ENCODE data around the gene CRBN. TPM values are rescaled to one million over a fixed set of nuclear protein-coding genes. Genes with fewer than 3 reads are reported as not detected.
A peak's percentile ranks its signal among the peaks of the same experiment; 100 is the strongest.

CRBN gene
- total RNA-seq, 1 donor from 2014 or later, result 47.8 TPM

DNA sequence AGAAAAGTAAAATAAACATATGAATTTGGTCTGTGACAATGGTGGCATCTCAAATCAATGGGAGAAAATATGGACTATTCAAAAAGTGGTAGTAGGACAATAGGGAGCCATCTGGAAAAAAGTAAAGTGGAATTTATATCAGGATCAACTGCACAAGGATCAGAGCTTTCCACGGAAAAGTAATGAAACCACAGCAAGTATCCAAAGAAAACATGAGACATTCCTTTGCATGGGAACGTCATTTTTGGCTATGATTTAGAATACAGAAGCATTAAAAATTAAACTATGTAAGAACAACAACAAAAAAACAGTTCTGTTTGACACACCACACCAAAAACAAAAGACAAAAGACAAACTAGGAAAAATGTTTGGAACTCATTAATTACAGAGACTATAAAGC is 18.7 kb downstream of the CRBN start:
- Mint-ChIP-seq H3K4me1 (ENCODE audit: unreplicated experiment) (no peaks in the 10 kb centered on the region), H3K27ac (ENCODE audit: unreplicated experiment) (no peak overlapping the region), H3K9me3 (ENCODE audit: unreplicated experiment) (no peaks in the 10 kb centered on the region), H3K27me3 (ENCODE audit: unreplicated experiment) (no peaks in the 10 kb centered on the region), H3K36me3 (ENCODE audit: low read depth, unreplicated experiment) (peaks cover 35% of the 10 kb centered on the region), H3K4me3 (ENCODE audit: unreplicated experiment) (no peak overlapping the region)
- TF ChIP-seq, protein P1, sequence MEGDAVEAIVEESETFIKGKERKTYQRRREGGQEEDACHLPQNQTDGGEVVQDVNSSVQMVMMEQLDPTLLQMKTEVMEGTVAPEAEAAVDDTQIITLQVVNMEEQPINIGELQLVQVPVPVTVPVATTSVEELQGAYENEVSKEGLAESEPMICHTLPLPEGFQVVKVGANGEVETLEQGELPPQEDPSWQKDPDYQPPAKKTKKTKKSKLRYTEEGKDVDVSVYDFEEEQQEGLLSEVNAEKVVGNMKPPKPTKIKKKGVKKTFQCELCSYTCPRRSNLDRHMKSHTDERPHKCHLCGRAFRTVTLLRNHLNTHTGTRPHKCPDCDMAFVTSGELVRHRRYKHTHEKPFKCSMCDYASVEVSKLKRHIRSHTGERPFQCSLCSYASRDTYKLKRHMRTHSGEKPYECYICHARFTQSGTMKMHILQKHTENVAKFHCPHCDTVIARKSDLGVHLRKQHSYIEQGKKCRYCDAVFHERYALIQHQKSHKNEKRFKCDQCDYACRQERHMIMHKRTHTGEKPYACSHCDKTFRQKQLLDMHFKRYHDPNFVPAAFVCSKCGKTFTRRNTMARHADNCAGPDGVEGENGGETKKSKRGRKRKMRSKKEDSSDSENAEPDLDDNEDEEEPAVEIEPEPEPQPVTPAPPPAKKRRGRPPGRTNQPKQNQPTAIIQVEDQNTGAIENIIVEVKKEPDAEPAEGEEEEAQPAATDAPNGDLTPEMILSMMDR (IDR thresholded peaks at IDR 0.05; ENCODE audit: unreplicated experiment), result no peak
- no peak for DNase-seq (ENCODE audit: low spot score)

DNA sequence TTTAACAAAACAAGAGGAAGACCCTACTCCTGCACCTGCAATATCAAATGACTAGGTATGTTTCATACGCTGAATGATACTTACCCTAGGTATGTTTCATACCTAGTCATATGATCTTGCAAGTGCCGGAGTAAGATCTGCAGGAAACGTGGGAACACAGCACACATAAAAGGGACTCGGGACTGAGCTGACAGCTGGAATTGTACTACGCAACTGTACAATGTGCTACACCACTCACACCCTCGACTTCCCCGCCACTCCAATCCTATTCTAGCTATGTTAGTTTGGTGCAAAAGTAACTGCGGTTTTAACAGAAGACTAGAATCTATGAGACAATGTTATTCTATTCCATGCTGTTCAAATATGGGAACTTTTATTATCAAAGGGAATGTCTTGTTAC is 22.0 kb downstream of the CRBN start:
- H3K27ac Mint-ChIP-seq (ENCODE audit: unreplicated experiment), result no peak overlapping the region
- TF ChIP-seq, protein P1 (IDR thresholded peaks at IDR 0.05; ENCODE audit: unreplicated experiment), result no peak
- no peak overlapping the region for H3K4me3 Mint-ChIP-seq (ENCODE audit: unreplicated experiment)

DNA sequence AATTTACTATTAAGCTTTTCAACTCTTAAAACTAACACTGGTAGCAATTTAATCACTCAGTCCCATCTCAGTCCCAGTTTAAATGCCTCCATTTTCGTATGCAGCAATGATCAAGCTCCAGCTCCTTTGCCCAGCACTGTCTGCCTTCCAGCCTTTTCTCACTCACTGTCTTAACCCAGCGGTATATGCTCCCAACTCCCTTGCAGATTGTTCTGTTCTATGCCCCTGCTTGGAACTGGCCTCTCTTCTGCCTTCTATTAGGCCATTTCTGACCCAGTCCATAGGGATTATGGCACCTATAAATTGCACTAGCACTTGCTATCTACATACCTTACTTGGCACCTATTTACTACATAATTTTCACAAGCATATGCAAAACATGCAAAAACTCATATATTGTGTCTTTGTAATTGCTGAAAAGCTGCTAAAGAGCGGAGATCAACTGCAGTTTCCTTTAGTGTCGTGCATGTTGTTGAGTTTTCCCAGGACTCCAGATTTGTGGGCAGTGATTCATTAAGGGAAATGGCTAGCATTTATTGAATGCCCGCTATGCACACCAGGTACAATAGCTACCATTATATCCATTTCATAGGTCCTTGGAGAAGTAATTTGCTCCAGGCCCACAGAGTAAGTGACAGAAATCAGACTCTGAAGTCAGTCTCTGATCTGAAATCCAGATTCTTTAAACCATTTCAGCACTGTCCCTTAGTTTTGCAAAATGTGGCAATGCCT is 24.4 kb downstream of the CRBN start:
- TF ChIP-seq, protein P1 (IDR thresholded peaks at IDR 0.05; ENCODE audit: unreplicated experiment), result no peak
- peak overlapping the region; percentile 31 for H3K4me3 Mint-ChIP-seq (ENCODE audit: unreplicated experiment)
- peaks cover 2% of the 10 kb centered on the region for H3K4me1 Mint-ChIP-seq (ENCODE audit: unreplicated experiment)
- DNase-seq (ENCODE audit: low spot score), result no peak
- H3K27me3 Mint-ChIP-seq (ENCODE audit: unreplicated experiment), result no peaks in the 10 kb centered on the region
- no peaks in the 10 kb centered on the region for H3K9me3 Mint-ChIP-seq (ENCODE audit: unreplicated experiment)
- peaks cover 22% of the 10 kb centered on the region for H3K36me3 Mint-ChIP-seq (ENCODE audit: low read depth, unreplicated experiment)
- no peak overlapping the region for H3K27ac Mint-ChIP-seq (ENCODE audit: unreplicated experiment)

More for the DNA sequence above, 22.0 kb downstream of the CRBN start:
- Mint-ChIP-seq H3K4me1 (ENCODE audit: unreplicated experiment) (peaks cover 2% of the 10 kb centered on the region), H3K36me3 (ENCODE audit: low read depth, unreplicated experiment) (peaks cover 15% of the 10 kb centered on the region), H3K9me3 (ENCODE audit: unreplicated experiment) (no peaks in the 10 kb centered on the region), H3K27me3 (ENCODE audit: unreplicated experiment) (no peaks in the 10 kb centered on the region)
- DNase-seq (ENCODE audit: low spot score), result no peak

DNA sequence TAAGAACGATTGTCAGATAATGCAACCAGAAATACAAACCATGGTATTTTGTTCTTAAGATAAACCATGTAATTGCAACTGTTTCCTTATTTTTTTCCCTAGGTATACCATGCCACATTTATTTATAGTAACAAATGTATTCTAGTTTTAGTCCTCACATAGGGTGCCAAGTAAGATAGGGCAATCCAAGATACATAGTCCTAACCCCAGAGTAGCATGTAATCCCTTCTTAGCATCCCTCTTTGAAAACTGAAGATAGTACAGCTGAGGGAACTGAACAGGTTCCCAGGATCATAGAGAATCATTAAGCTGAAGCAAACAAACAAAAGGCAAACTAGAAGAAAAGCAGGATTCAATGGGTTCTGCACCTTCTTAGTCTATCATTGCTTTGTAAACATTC is 28.0 kb downstream of the CRBN start:
- Mint-ChIP-seq H3K9me3 (ENCODE audit: unreplicated experiment) (no peaks in the 10 kb centered on the region), H3K27ac (ENCODE audit: unreplicated experiment) (no peak overlapping the region), H3K36me3 (ENCODE audit: low read depth, unreplicated experiment) (peaks cover 19% of the 10 kb centered on the region), H3K4me1 (ENCODE audit: unreplicated experiment) (peaks cover 2% of the 10 kb centered on the region), H3K27me3 (ENCODE audit: unreplicated experiment) (no peaks in the 10 kb centered on the region), H3K4me3 (ENCODE audit: unreplicated experiment) (no peak overlapping the region)
- TF ChIP-seq, protein P1 (IDR thresholded peaks at IDR 0.05; ENCODE audit: unreplicated experiment), result no peak
- DNase-seq (ENCODE audit: low spot score), result no peak

DNA sequence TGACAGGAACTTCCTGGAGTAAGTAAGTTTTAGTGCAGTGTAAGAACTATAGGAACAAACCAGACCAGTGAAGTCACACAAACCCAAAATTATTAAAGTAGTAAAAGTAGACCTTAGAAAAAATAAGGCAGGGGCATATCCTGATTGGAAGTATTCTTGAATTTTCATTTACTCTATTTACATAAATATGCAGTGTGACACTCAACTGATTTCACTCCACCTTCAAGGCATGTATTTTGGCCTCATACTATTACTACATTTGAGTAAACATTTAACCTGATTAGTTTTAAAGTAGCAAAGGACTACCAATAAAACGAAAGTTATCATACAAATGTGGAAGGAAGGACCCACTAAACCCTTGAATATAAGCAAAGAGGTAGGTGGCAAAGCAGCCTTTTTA is 29.9 kb downstream of the CRBN start:
- no peak for DNase-seq (ENCODE audit: low spot score)
- no peaks in the 10 kb centered on the region for H3K4me1 Mint-ChIP-seq (ENCODE audit: unreplicated experiment)
- no peak overlapping the region for H3K27ac Mint-ChIP-seq (ENCODE audit: unreplicated experiment)
- peaks cover 26% of the 10 kb centered on the region for H3K36me3 Mint-ChIP-seq (ENCODE audit: low read depth, unreplicated experiment)
- no peaks in the 10 kb centered on the region for H3K27me3 Mint-ChIP-seq (ENCODE audit: unreplicated experiment)
- no peak overlapping the region for H3K4me3 Mint-ChIP-seq (ENCODE audit: unreplicated experiment)
- H3K9me3 Mint-ChIP-seq (ENCODE audit: unreplicated experiment), result no peaks in the 10 kb centered on the region
- TF ChIP-seq, protein P1 (IDR thresholded peaks at IDR 0.05; ENCODE audit: unreplicated experiment), result no peak

Data from endothelial cell (in vitro differentiated cells).